Measurements from ENCODE around the gene RAB22A. TPM values are rescaled to one million over a fixed set of nuclear protein-coding genes. Genes with fewer than 3 reads are reported as not detected.

Gene RAB22A
- total RNA-seq, 2 donors from 2014 or later = 7.5 to 9.3 TPM

DNA sequence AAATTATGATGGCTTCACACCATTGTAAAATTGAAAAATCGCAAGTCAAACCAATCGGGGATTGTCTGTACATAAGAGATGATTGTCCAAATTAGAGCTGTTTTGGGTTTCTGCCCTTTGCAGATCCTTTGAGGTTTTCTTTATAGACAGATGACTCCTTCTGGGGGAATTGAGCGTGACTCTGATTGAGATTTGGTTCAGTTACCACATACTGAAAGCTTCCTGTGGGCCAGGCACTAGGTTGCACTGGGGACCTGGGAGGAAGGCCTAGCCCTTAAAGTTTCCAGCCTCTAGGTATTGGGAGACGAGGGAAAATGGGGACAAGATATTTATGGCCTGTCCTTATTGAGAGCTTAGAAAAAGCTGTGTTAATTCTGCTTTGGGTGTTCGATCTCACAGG, 88.7 kb downstream of the RAB22A start:
- Histone ChIP-seq H3K4me3 (no peak overlapping the region), H3K36me3 (no peaks in the 10 kb centered on the region), H3K4me1 (peaks cover 0 to 30% of the 10 kb centered on the region in 2 donors), H3K9me3 (no peaks in the 10 kb centered on the region), H3K27ac (no peak overlapping the region), H3K27me3 (no peaks in the 10 kb centered on the region)
- DNase-seq (ENCODE audit: low spot score) = no peak
- TF ChIP-seq, protein P1, sequence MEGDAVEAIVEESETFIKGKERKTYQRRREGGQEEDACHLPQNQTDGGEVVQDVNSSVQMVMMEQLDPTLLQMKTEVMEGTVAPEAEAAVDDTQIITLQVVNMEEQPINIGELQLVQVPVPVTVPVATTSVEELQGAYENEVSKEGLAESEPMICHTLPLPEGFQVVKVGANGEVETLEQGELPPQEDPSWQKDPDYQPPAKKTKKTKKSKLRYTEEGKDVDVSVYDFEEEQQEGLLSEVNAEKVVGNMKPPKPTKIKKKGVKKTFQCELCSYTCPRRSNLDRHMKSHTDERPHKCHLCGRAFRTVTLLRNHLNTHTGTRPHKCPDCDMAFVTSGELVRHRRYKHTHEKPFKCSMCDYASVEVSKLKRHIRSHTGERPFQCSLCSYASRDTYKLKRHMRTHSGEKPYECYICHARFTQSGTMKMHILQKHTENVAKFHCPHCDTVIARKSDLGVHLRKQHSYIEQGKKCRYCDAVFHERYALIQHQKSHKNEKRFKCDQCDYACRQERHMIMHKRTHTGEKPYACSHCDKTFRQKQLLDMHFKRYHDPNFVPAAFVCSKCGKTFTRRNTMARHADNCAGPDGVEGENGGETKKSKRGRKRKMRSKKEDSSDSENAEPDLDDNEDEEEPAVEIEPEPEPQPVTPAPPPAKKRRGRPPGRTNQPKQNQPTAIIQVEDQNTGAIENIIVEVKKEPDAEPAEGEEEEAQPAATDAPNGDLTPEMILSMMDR (IDR thresholded peaks at IDR 0.05) = no peak

DNA sequence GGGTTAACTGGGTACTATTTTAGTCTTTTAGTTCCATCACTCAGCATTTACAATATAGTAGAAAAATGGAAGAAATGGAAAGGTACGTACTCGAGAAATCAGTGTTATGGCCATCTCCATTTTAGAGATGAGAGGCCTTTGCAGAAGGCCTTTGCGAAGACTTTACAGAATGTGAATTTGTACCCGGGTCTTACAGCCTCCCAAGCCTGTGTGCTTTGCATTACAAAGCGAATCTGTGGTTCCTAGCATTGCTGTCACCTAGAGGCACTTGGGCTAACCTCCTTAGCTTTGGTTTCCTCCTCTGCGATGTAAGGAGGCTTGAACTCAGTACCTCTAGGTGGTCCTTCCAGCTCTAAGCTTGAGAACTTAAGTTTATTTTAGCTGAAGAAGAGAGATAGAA, 90.4 kb downstream of the RAB22A start:
- Histone ChIP-seq H3K27me3 (no peaks in the 10 kb centered on the region), H3K9me3 (no peaks in the 10 kb centered on the region), H3K4me1 (peaks cover 0 to 30% of the 10 kb centered on the region in 2 donors), H3K4me3 (no peak overlapping the region), H3K36me3 (no peaks in the 10 kb centered on the region), H3K27ac (no peak overlapping the region)
- TF ChIP-seq, protein P1 (IDR thresholded peaks at IDR 0.05) = no peak
- no peak for DNase-seq (ENCODE audit: low spot score)

DNA sequence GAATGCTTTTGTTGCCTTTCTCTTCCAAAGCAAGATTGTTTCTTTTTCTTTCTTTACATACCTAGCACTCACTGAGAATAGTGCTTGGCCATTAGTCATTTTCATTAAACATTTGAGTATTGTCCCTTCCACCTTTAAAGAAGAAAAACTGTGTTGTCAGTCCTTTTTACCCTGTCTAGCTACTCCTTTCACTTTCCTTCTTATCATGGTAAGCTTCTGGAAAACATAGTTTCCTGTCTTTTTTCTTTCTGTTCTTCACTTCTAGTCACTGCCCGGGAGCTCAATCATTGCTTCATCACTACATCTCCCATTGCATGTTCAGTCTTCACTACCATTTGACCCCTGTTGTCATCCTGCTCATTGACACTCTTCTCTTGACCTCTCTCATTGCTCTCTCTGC, 91.6 kb downstream of the RAB22A start:
- Histone ChIP-seq H3K27ac (no peak overlapping the region), H3K4me1 (peaks cover 0 to 35% of the 10 kb centered on the region in 2 donors), H3K36me3 (no peaks in the 10 kb centered on the region), H3K9me3 (no peaks in the 10 kb centered on the region), H3K27me3 (no peaks in the 10 kb centered on the region), H3K4me3 (no peak overlapping the region)
- TF ChIP-seq, protein P1 (IDR thresholded peaks at IDR 0.05) = no peak
- no peak for DNase-seq (ENCODE audit: low spot score)

DNA sequence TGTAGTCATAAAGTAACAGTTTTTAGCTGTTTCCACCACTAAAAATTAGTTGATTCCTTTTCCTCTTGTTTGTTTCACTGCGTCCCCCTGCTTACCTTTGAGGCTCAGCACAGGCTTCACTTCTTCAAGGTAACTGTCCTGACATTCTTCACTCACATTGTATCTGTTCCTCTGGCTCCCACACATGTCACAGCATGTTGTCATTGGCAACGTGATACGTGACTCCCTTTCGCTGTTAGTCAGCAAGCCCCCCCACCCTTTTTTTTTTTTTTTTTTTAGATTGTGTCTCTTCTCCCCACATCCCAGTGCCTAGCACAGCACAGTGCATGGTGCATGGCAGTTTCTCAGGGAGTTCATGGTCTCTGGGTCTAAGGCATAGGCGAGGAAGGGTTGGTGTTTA, 92.8 kb downstream of the RAB22A start:
- TF ChIP-seq, protein P1 (IDR thresholded peaks at IDR 0.05) = no peak
- peaks cover 0 to 47% of the 10 kb centered on the region in 2 donors for H3K4me1 ChIP-seq
- H3K4me3 ChIP-seq = no peak overlapping the region
- H3K9me3 ChIP-seq = no peaks in the 10 kb centered on the region
- H3K36me3 ChIP-seq = no peaks in the 10 kb centered on the region
- no peaks in the 10 kb centered on the region for H3K27me3 ChIP-seq
- DNase-seq (ENCODE audit: low spot score) = no peak
- H3K27ac ChIP-seq = no peak overlapping the region

DNA sequence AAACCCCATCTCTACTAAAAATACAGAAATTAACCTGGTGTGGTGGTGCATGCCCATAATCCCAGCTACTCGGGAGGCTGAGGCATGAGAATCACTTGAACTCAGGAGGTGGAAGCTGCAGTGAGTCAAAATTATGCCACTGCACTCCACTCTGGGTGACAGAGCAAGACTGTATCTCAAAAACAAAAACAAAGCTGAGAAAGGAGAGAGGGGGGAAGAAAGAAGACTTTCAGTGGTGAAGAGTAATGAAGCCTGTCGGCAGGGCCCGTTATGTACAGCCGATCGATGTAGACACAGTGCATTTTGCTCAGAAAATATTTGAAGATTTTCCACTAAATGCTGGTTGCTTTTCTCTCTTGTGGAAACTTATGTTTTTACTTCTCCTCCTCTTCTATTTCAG, 93.3 kb downstream of the RAB22A start:
- Histone ChIP-seq H3K4me3 (no peak overlapping the region), H3K27me3 (no peaks in the 10 kb centered on the region), H3K36me3 (no peaks in the 10 kb centered on the region), H3K4me1 (peaks cover 0 to 49% of the 10 kb centered on the region in 2 donors), H3K27ac (no peak overlapping the region), H3K9me3 (no peaks in the 10 kb centered on the region)
- DNase-seq (ENCODE audit: low spot score) = no peak
- TF ChIP-seq, protein P1 (IDR thresholded peaks at IDR 0.05) = no peak

DNA sequence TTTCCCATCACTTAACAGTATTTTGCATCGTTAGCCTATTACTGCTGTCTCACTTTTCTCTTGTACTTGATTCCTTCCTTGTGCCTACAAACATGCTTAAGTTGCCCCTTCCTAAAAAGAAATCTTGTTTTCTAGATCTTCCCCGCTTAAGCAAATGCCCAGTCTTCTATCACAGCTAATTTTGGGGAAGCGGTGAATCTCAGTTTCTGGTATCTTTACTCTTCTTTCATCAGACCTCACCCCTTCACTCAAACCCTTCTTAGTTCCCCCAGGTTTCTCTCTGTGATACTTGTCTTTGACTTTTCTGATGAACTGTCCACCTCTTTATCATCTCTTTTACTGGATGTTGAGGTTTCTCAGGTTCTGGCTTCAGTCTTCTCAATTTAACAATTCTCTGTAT, 93.8 kb downstream of the RAB22A start:
- Histone ChIP-seq H3K27me3 (no peaks in the 10 kb centered on the region), H3K4me1 (peaks cover 0 to 49% of the 10 kb centered on the region in 2 donors), H3K4me3 (no peak overlapping the region), H3K36me3 (no peaks in the 10 kb centered on the region), H3K27ac (no peak overlapping the region), H3K9me3 (no peaks in the 10 kb centered on the region)
- TF ChIP-seq, protein P1 (IDR thresholded peaks at IDR 0.05) = no peak
- no peak for DNase-seq (ENCODE audit: low spot score)
